Measurements from ENCODE around the gene TPSD1.
"Not testable (repeated sequence)": the region's sequence is repeated elsewhere in the genome, so short reads cannot be mapped to it uniquely, and the experiment has no call there.

Gene TPSD1

DNA sequence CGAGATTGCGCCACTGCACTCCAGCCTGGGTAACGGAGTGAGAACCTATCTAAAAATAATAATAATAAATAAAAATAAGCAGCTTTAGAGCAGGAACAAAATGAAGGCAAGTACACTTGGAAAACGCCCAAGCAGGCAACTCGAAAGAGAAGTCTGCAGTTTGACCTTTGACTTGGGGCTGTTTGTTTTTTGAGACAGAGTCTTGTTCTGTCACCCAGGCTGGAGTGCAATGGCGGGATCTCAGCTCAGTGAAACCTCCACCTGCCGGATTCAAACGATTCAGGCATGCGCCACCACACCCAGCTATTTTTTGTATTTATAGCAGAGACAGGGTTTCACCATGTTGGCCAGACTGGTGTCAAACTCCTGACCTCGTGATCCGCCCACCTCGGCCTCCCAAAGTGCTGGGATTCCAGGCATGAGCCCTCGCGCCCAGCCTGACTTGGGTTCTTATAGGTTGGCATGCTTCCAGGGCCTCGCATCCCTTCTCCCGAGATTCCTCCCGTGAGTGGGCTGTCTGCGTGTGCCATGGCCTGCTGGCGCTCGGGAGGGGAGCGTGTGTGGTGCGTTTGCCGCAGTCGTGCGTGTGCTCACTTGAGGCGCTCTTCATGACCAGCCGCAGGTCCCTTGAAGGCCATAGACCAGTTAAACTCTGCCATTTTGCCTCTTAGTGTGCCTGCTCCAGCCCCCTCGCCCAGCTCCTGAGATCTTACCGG, 35.1 kb downstream of the TPSD1 start:
- Histone ChIP-seq H4K20me1 (ENCODE audit: low read depth, low read length) (no peaks in the 10 kb centered on the region), H3K4me3 (ENCODE audit: insufficient read depth, low read length, poor library complexity, severe bottlenecking) (no peak overlapping the region), H3K27ac (ENCODE audit: low read depth, low read length) (no peak overlapping the region), H3K9ac (ENCODE audit: low read length) (no peak overlapping the region), H3K9me3 (ENCODE audit: insufficient read depth, low read length) (no peaks in the 10 kb centered on the region), H3K79me2 (ENCODE audit: insufficient read depth, low read length) (no peaks in the 10 kb centered on the region), H3K27me3 (ENCODE audit: low read length) (no peaks in the 10 kb centered on the region), H2AFZ (ENCODE audit: low read depth, low read length, severe bottlenecking) (no peak overlapping the region), H3K4me2 (ENCODE audit: low read depth, low read length, poor library complexity, severe bottlenecking) (no peak overlapping the region), H3F3A (ENCODE audit: insufficient read depth) (no peaks in the 10 kb centered on the region), H3K36me3 (ENCODE audit: low read length) (no peaks in the 10 kb centered on the region), H3K9me2 (replicated peaks; ENCODE audit: insufficient read depth, low read length) (no peaks in the 10 kb centered on the region)
- TF ChIP-seq EZH2phosphoT487 (conservative IDR thresholded peaks at IDR 0.05; ENCODE audit: low read length), result no peak
- TF ChIP-seq, protein P1, sequence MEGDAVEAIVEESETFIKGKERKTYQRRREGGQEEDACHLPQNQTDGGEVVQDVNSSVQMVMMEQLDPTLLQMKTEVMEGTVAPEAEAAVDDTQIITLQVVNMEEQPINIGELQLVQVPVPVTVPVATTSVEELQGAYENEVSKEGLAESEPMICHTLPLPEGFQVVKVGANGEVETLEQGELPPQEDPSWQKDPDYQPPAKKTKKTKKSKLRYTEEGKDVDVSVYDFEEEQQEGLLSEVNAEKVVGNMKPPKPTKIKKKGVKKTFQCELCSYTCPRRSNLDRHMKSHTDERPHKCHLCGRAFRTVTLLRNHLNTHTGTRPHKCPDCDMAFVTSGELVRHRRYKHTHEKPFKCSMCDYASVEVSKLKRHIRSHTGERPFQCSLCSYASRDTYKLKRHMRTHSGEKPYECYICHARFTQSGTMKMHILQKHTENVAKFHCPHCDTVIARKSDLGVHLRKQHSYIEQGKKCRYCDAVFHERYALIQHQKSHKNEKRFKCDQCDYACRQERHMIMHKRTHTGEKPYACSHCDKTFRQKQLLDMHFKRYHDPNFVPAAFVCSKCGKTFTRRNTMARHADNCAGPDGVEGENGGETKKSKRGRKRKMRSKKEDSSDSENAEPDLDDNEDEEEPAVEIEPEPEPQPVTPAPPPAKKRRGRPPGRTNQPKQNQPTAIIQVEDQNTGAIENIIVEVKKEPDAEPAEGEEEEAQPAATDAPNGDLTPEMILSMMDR (IDR thresholded peaks at IDR 0.05; ENCODE audit: insufficient read depth, low read length, poor library complexity, severe bottlenecking), result no peak

DNA sequence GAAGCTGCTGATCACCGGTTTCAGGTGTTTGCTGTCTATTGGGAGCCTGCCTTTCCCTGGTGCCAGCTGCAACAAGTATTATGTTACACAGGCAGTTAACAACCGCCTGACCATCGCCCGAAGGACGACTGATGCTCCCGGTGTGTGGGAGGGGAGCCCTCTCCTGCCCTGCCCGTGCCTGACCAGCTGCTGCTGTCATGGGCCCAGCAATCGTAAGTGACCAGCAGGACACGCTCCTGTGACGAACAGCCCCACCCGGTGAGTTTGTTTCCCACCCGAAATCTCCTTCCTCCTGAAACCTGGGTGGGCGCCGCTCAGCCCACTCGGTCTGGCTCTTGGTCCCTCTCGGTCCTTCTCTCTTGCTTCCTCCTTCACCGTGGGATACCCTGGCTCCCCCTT, 35.7 kb downstream of the TPSD1 start:
- Histone ChIP-seq H3K9ac (ENCODE audit: low read length) (no peak overlapping the region), H3K36me3 (ENCODE audit: low read length) (no peaks in the 10 kb centered on the region), H3K4me2 (ENCODE audit: low read depth, low read length, poor library complexity, severe bottlenecking) (no peak overlapping the region), H2AFZ (ENCODE audit: low read depth, low read length, severe bottlenecking) (no peak overlapping the region), H3K27ac (ENCODE audit: low read depth, low read length) (no peak overlapping the region), H3K9me3 (ENCODE audit: insufficient read depth, low read length) (no peaks in the 10 kb centered on the region), H4K20me1 (ENCODE audit: low read depth, low read length) (no peaks in the 10 kb centered on the region), H3K79me2 (ENCODE audit: insufficient read depth, low read length) (no peaks in the 10 kb centered on the region), H3K27me3 (ENCODE audit: low read length) (no peaks in the 10 kb centered on the region), H3K9me2 (replicated peaks; ENCODE audit: insufficient read depth, low read length) (no peaks in the 10 kb centered on the region), H3F3A (ENCODE audit: insufficient read depth) (no peaks in the 10 kb centered on the region), H3K4me3 (ENCODE audit: insufficient read depth, low read length, poor library complexity, severe bottlenecking) (no peak overlapping the region)
- TF ChIP-seq, protein P1 (IDR thresholded peaks at IDR 0.05; ENCODE audit: insufficient read depth, low read length, poor library complexity, severe bottlenecking), result no peak
- TF ChIP-seq EZH2phosphoT487 (conservative IDR thresholded peaks at IDR 0.05; ENCODE audit: low read length), result no peak

DNA sequence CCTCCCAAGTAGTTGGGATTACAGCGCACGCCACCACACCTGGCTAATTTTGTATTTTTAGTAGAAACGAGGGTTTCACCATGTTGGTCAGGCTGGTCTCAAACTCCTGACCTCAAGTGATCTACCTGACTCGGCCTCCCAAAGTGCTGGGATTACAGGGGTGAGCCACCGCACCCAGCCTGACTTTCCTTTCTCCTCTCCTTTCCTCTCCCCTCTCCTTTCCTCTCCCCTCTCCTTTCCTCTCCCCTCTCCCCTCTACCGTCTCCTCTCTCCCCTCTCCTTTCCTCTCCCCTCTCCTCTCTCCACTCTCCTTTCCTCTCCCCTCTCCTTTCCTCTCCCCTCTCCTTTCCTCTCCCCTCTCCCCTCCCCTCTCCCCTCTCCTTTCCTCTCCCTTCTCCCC, 36.3 kb downstream of the TPSD1 start:
- H4K20me1 ChIP-seq (ENCODE audit: low read depth, low read length); H2AFZ ChIP-seq (ENCODE audit: low read depth, low read length, severe bottlenecking); H3K9ac ChIP-seq (ENCODE audit: low read length); H3K27me3 ChIP-seq (ENCODE audit: low read length); H3K9me2 ChIP-seq (replicated peaks; ENCODE audit: insufficient read depth, low read length); H3K36me3 ChIP-seq (ENCODE audit: low read length); H3K4me3 ChIP-seq (ENCODE audit: insufficient read depth, low read length, poor library complexity, severe bottlenecking); H3K27ac ChIP-seq (ENCODE audit: low read depth, low read length); H3F3A ChIP-seq (ENCODE audit: insufficient read depth); H3K4me2 ChIP-seq (ENCODE audit: low read depth, low read length, poor library complexity, severe bottlenecking); H3K79me2 ChIP-seq (ENCODE audit: insufficient read depth, low read length); H3K9me3 ChIP-seq (ENCODE audit: insufficient read depth, low read length): not testable (repeated sequence)

DNA sequence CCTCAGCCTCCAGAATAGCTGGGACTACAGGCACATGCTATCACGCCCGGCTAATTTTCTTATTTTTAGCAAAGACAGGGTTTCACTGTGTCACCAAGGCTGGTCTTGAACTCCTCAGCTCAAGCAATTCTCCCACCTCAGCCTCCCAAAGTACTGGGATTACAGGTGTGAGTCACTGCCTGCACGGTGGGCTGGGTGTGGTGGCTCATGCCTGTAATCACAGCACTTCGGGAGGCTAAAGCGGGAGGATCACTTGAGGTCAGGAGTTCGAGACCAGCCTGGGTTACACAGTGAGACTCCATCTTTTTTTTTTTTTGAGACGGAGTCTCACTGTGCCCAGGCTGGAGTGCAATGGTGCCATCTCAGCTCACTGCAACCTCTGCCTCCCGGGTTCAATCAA, 36.9 kb downstream of the TPSD1 start:
- H3K9me2 ChIP-seq (replicated peaks; ENCODE audit: insufficient read depth, low read length); H3K36me3 ChIP-seq (ENCODE audit: low read length); H3K27ac ChIP-seq (ENCODE audit: low read depth, low read length); H3K9me3 ChIP-seq (ENCODE audit: insufficient read depth, low read length); H3K9ac ChIP-seq (ENCODE audit: low read length); H3K4me3 ChIP-seq (ENCODE audit: insufficient read depth, low read length, poor library complexity, severe bottlenecking); H3K27me3 ChIP-seq (ENCODE audit: low read length); H3F3A ChIP-seq (ENCODE audit: insufficient read depth); H4K20me1 ChIP-seq (ENCODE audit: low read depth, low read length); H3K4me2 ChIP-seq (ENCODE audit: low read depth, low read length, poor library complexity, severe bottlenecking); H2AFZ ChIP-seq (ENCODE audit: low read depth, low read length, severe bottlenecking); H3K79me2 ChIP-seq (ENCODE audit: insufficient read depth, low read length): not testable (repeated sequence)

Measured in SU-DHL-6 (cell line).